Eye (tissue), 1 donor: ENCODE data around the gene CST9.

Experiments used
- DNase-seq: peaks from one replicate; pipeline ENCODE4 v3.0.0-alpha.2; 2015

The CST9 gene

GRCh38 chr20:23605867-23606651 is at the start of gene CST9:
TSS of gene CST9 (minus strand) at chr20:23605917. CDS start at chr20:23605864, 53 bp downstream.
- no peak for DNase-seq

GRCh38 chr20:23654717-23655116 is 49.0 kb upstream of the CST9 start:
- no peak for DNase-seq

- peak; percentile 50 for DNase-seq
Measured at GRCh38 chr20:23654000-23654399, 48.3 kb upstream of the CST9 start.

- no peak for DNase-seq
Measured at GRCh38 chr20:23653400-23653938, 47.8 kb upstream of the CST9 start.

- DNase-seq, result no peak
Measured at GRCh38 chr20:23652926-23653325, 47.2 kb upstream of the CST9 start.

GRCh38 chr20:23652371-23652770 is 46.7 kb upstream of the CST9 start:
- no peak for DNase-seq

GRCh38 chr20:23651117-23651516 is 45.4 kb upstream of the CST9 start:
- DNase-seq, result no peak

- DNase-seq, result no peak
Measured at GRCh38 chr20:23649830-23650417, 44.2 kb upstream of the CST9 start.

- DNase-seq, result no peak
Measured at GRCh38 chr20:23649242-23649641, 43.5 kb upstream of the CST9 start.

- no peak for DNase-seq
Measured at GRCh38 chr20:23647346-23647745, 41.6 kb upstream of the CST9 start.

- no peak for DNase-seq
Measured at GRCh38 chr20:23646106-23646873, 40.6 kb upstream of the CST9 start.

GRCh38 chr20:23645575-23645974 is 39.9 kb upstream of the CST9 start:
- DNase-seq, result no peak

GRCh38 chr20:23644164-23644563 is 38.4 kb upstream of the CST9 start:
- DNase-seq, result no peak

- DNase-seq, result no peak
Measured at GRCh38 chr20:23643659-23644058, 37.9 kb upstream of the CST9 start.

GRCh38 chr20:23641936-23642751 is 36.4 kb upstream of the CST9 start:
- DNase-seq, result no peak

GRCh38 chr20:23640671-23641667 is 35.3 kb upstream of the CST9 start:
- no peak for DNase-seq

- DNase-seq, result no peak
Measured at GRCh38 chr20:23640018-23640601, 34.4 kb upstream of the CST9 start.

GRCh38 chr20:23639490-23639958 is 33.8 kb upstream of the CST9 start:
- no peak for DNase-seq

GRCh38 chr20:23638309-23638708 is 32.6 kb upstream of the CST9 start:
- no peak for DNase-seq

GRCh38 chr20:23637282-23638221 is 31.8 kb upstream of the CST9 start, which contains the start of gene CST3:
TSS of gene CST3 (minus strand) at chr20:23637955. CDS start at chr20:23637862, 93 bp downstream.
- peak; percentile 91 for DNase-seq
